ENCODE results near the gene TP53AIP1. TPM values are rescaled to one million over a fixed set of nuclear protein-coding genes. Genes with fewer than 3 reads are reported as not detected.
A peak's percentile ranks its signal among the peaks of the same experiment; 100 is the strongest.

Gene TP53AIP1
- total RNA-seq, 1 experiment from 2014 or later, result 0.61 TPM

- no peak overlapping the region for H3K27ac Mint-ChIP-seq (ENCODE audit: unreplicated experiment)
- no peaks in the 10 kb centered on the region for H3K9me3 Mint-ChIP-seq (ENCODE audit: low read depth, unreplicated experiment)
- peak overlapping the region; percentile 72 for H3K4me3 Mint-ChIP-seq (ENCODE audit: low read depth, unreplicated experiment)
- peaks cover 14% of the 10 kb centered on the region for H3K27me3 Mint-ChIP-seq (ENCODE audit: unreplicated experiment)
- intact Hi-C loops (cut with micrococcal nuclease; ENCODE audit: unreplicated experiment), result no loop called here
- peaks cover 6% of the 10 kb centered on the region for H3K36me3 Mint-ChIP-seq (ENCODE audit: insufficient read depth, unreplicated experiment)
- TF ChIP-seq, protein P1, sequence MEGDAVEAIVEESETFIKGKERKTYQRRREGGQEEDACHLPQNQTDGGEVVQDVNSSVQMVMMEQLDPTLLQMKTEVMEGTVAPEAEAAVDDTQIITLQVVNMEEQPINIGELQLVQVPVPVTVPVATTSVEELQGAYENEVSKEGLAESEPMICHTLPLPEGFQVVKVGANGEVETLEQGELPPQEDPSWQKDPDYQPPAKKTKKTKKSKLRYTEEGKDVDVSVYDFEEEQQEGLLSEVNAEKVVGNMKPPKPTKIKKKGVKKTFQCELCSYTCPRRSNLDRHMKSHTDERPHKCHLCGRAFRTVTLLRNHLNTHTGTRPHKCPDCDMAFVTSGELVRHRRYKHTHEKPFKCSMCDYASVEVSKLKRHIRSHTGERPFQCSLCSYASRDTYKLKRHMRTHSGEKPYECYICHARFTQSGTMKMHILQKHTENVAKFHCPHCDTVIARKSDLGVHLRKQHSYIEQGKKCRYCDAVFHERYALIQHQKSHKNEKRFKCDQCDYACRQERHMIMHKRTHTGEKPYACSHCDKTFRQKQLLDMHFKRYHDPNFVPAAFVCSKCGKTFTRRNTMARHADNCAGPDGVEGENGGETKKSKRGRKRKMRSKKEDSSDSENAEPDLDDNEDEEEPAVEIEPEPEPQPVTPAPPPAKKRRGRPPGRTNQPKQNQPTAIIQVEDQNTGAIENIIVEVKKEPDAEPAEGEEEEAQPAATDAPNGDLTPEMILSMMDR (IDR thresholded peaks at IDR 0.05; ENCODE audit: unreplicated experiment), result no peak
- no TSS peak for BruUV-seq (replicated peaks)
- peaks cover 10% of the 10 kb centered on the region for H3K4me1 Mint-ChIP-seq (ENCODE audit: low read depth, unreplicated experiment)
- CTCF ChIA-PET, result interaction anchor here (1.0 to 1.1 kb wide), 2 partner anchors 16 to 66 kb away, joined by 3 to 5 read pairs; no protein-coding TSS in a partner anchor
- no peak for DNase-seq
These were observed 52.5 kb downstream of the TP53AIP1 start for GRCh38 chr11:128890216-128890542.

GRCh38 chr11:128889657-128890213 lies 52.9 kb downstream of the TP53AIP1 start:
- Mint-ChIP-seq H3K9me3 (ENCODE audit: low read depth, unreplicated experiment) (no peaks in the 10 kb centered on the region), H3K4me1 (ENCODE audit: low read depth, unreplicated experiment) (peaks cover 10% of the 10 kb centered on the region), H3K27ac (ENCODE audit: unreplicated experiment) (no peak overlapping the region), H3K36me3 (ENCODE audit: insufficient read depth, unreplicated experiment) (peaks cover 6% of the 10 kb centered on the region), H3K4me3 (ENCODE audit: low read depth, unreplicated experiment) (peak overlapping the region; percentile 72), H3K27me3 (ENCODE audit: unreplicated experiment) (peaks cover 14% of the 10 kb centered on the region)
- no peak for DNase-seq
- intact Hi-C loops (cut with micrococcal nuclease; ENCODE audit: unreplicated experiment), result loop anchor here (1.0 to 10.0 kb wide), 2 partner anchors 62 to 445 kb away; no protein-coding TSS in a partner anchor
- BruUV-seq (replicated peaks), result no TSS peak
- CTCF ChIA-PET, result interaction anchor here (1.0 to 1.1 kb wide), 2 partner anchors 17 to 67 kb away, joined by 3 to 5 read pairs; no protein-coding TSS in a partner anchor
- TF ChIP-seq, protein P1 (IDR thresholded peaks at IDR 0.05; ENCODE audit: unreplicated experiment), result no peak

GRCh38 chr11:128888034-128888985 lies 54.4 kb downstream of the TP53AIP1 start:
- Mint-ChIP-seq H3K4me3 (ENCODE audit: low read depth, unreplicated experiment) (no peak overlapping the region), H3K27ac (ENCODE audit: unreplicated experiment) (no peak overlapping the region), H3K36me3 (ENCODE audit: insufficient read depth, unreplicated experiment) (peaks cover 6% of the 10 kb centered on the region), H3K27me3 (ENCODE audit: unreplicated experiment) (peaks cover 23% of the 10 kb centered on the region), H3K9me3 (ENCODE audit: low read depth, unreplicated experiment) (no peaks in the 10 kb centered on the region), H3K4me1 (ENCODE audit: low read depth, unreplicated experiment) (peaks cover 10% of the 10 kb centered on the region)
- CTCF ChIA-PET, result no interaction called here
- TF ChIP-seq, protein P1 (IDR thresholded peaks at IDR 0.05; ENCODE audit: unreplicated experiment), result no peak
- DNase-seq, result no peak
- intact Hi-C loops (cut with micrococcal nuclease; ENCODE audit: unreplicated experiment), result loop anchor here (10.0 kb wide), 1 partner anchor 446 kb away; no protein-coding TSS in a partner anchor
- no TSS peak for BruUV-seq (replicated peaks)

DNA sequence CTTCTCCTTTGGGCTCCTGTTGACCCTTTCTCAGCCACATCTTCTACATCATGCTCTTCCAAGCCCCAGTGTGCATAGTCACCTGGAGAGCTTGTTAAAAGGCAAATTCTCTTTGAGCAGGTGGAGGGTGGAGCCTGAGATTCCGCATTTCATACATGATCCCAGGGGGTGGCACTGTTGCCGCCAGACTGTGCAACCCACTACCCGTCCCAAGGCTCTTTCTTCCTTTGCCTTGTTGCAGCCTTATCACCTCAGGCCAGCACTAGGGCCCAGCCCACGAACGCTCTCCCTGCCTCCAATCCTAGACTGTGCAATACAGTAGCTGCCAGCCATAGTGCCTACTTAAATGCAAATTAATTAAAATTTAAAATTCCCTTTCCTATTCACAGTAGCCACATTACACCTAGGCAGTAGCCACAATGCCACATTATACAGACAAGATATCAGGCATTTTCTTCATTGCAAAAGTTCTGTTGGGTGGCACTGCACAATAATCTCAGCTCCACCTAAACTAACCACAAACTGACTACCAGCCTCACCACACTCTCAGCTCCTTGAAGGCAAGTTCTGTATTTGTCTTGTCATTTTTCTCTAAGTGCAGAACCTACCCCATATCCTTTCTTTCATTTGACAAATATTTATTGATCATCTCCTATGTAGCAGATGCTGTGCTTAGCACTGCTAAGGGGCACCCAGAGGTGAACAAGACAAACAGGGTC lies 56.1 kb downstream of the TP53AIP1 start:
- intact Hi-C loops (cut with micrococcal nuclease; ENCODE audit: unreplicated experiment), result loop anchor here (10.0 kb wide), 1 partner anchor 448 kb away; no protein-coding TSS in a partner anchor
- Mint-ChIP-seq H3K4me1 (ENCODE audit: low read depth, unreplicated experiment) (peaks cover 10% of the 10 kb centered on the region), H3K27me3 (ENCODE audit: unreplicated experiment) (peaks cover 41% of the 10 kb centered on the region), H3K27ac (ENCODE audit: unreplicated experiment) (no peak overlapping the region), H3K36me3 (ENCODE audit: insufficient read depth, unreplicated experiment) (peaks cover 6% of the 10 kb centered on the region), H3K9me3 (ENCODE audit: low read depth, unreplicated experiment) (no peaks in the 10 kb centered on the region), H3K4me3 (ENCODE audit: low read depth, unreplicated experiment) (no peak overlapping the region)
- CTCF ChIA-PET, result interaction anchor here (0.6 to 1.9 kb wide), 6 partner anchors 19 to 78 kb away, joined by 3 to 20 read pairs (median 4); no protein-coding TSS in a partner anchor
- BruUV-seq (replicated peaks), result no TSS peak
- DNase-seq, result peak; percentile 51
- TF ChIP-seq, protein P1 (IDR thresholded peaks at IDR 0.05; ENCODE audit: unreplicated experiment), result no peak

Data from Calu3 (cell line).